ENCODE measurements around the gene DPP6. TPM values are rescaled to one million over a fixed set of nuclear protein-coding genes. Genes with fewer than 3 reads are reported as not detected.
"Not testable (repeated sequence)": the region's sequence is repeated elsewhere in the genome, so short reads cannot be mapped to it uniquely, and the experiment has no call there.

DPP6 gene
- total RNA-seq (2014; rRNA removed) (not detected in 2 replicates), Bru-seq, nascent RNA (percentile 0 among the genes with signal in this experiment), BruChase-seq, experiment 1, labeled RNA remaining after a 6-hour chase (percentile 1 among the genes with signal in this experiment), BruChase-seq, experiment 2, labeled RNA remaining after a 2-hour chase (percentile 2 among the genes with signal in this experiment)
- long read RNA-seq, result 0 reads

DNA sequence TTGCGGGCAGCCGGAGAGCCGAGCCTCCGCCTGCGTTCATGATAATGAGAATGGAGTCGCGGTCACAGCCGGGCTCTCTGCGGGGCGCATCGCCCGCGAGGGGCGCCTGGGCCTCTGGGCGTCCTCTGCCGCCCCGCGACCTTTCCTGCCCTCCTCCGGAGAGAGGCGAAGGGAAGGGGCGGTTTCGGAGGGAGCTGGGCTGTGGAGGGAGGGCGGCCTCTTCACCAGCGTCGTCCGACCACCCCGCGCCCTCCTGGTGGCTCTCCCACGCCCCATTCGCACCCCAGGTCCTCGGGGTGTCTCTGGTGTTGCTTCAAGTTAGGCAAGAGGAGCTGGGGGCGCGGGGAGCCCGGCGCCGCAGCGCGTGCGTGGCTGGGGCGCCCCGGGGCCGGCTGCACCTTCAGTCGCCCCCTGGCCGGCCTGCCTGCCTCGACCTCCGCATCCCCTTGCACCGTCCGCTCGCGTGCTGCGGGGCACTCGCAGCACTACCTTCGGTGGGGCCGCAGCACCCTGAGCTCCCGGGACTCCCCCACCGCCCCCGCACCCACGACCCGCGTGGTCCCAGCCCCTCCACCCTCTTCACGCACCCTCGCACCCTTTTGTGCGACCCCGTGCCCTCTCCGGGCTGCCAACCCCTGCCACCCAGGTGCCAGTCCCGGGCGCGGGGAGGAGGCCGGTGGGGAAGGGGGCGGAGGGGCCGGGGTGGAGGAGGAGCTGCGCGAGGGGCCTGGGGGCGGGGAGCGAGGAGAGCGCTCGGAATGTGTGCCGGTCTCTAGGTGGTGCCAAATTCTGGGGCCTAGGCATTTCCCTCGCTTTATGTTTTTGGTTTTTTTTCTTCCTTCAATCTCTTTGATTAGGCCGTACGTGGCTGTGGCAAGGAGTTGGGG, at the start of gene DPP6:
TSS of gene DPP6 (plus strand) at position 756 of the 887 bp plus-strand sequence.
- H3K9me2 ChIP-seq (replicated peaks; ENCODE audit: low read length); H3K4me2 ChIP-seq (ENCODE audit: low read length); intact Hi-C loops (cut with micrococcal nuclease); H3K79me2 ChIP-seq (ENCODE audit: low read length); BruUV-seq (replicated peaks); H3K9me3 ChIP-seq (ENCODE audit: low read length); H3F3A ChIP-seq (ENCODE audit: low read length, unreplicated experiment); ATAC-seq; CTCF ChIA-PET; H3K27ac ChIP-seq (ENCODE audit: low read length); POLR2A ChIA-PET (ENCODE audit: unreplicated experiment); H3K4me3 ChIP-seq (ENCODE audit: low read length); H3K27me3 ChIP-seq (ENCODE audit: low read length); H4K20me1 ChIP-seq (ENCODE audit: low read length); H3K9ac ChIP-seq (ENCODE audit: low read length); DNase-seq; H3K36me3 ChIP-seq (ENCODE audit: low read depth, low read length); H2AFZ ChIP-seq (ENCODE audit: low read length); H3K4me1 ChIP-seq (ENCODE audit: insufficient read depth, low read length): not testable (repeated sequence)

DNA sequence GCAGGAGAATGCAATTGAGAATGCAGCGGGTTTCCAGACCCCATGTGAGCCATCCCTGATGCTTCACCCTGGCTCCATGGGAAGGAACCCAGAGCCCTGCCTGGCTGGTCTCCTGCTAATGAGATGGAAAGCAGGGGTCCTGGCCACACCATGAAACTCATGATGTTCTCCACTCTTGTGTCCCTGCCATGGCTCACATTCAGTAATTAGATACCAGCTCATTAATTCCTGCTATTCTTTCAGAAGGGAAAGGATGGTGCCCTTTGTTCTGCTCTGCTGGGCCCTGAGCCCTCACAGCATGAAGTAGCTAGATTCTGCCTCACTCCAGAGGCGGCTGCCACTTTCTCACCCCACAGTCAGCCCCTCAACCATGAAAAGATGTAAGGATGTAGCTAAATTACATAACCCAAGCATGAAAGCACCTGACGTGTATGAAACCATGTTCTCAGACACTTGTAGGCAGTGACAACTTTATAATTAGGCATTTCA, 42.7 kb upstream of the DPP6 start:
- ATAC-seq; H3K9ac ChIP-seq (ENCODE audit: low read length); H3K9me3 ChIP-seq (ENCODE audit: low read length); H3K9me2 ChIP-seq (replicated peaks; ENCODE audit: low read length); H3K36me3 ChIP-seq (ENCODE audit: low read depth, low read length); H3K27me3 ChIP-seq (ENCODE audit: low read length); H2AFZ ChIP-seq (ENCODE audit: low read length); H3K4me1 ChIP-seq (ENCODE audit: insufficient read depth, low read length); H3K27ac ChIP-seq (ENCODE audit: low read length); BruUV-seq (replicated peaks); H4K20me1 ChIP-seq (ENCODE audit: low read length); intact Hi-C loops (cut with micrococcal nuclease); H3F3A ChIP-seq (ENCODE audit: low read length, unreplicated experiment); DNase-seq; POLR2A ChIA-PET (ENCODE audit: unreplicated experiment); H3K79me2 ChIP-seq (ENCODE audit: low read length); H3K4me3 ChIP-seq (ENCODE audit: low read length); CTCF ChIA-PET; H3K4me2 ChIP-seq (ENCODE audit: low read length): not testable (repeated sequence)

DNA sequence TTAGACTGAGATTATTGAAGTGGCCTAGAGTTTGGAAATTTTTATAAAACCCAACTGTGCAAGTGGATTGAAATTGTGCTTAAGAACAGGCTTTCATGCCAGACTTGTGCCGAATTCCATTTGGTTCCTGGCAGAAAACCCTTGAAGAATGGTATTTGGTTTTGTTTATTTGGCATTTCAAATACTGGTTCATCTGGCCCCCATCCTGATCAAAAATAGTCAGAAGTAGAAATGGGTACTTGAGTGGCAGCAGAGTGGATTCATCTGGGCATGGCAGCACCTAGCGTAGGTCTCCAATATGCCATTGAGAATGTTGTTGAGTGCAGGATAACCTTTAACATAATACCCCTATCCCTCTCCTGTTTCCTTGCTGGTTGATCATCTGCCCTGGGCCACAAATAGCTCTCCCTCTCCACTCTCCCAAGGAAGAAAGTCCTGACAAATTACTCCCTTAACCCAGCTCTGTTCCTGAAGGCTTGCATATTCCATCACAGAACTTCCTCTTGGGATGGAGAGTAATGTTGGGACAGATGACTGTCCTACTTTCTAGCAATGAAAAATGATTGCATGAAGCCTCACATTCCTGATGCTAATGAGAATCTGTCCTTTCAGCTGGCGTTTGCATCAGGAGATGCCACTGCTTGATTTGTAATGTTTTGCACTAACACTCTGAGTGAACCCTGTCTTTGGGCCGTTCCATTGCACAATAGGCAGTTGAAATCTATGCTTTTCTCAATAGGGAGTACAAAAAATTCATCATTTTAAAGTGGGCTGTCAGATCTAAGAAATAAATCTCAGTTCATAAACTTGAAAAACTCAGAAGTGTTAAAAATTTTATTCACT, 41.3 kb upstream of the DPP6 start:
- CTCF ChIA-PET; H3K36me3 ChIP-seq (ENCODE audit: low read depth, low read length); H3K9me2 ChIP-seq (replicated peaks; ENCODE audit: low read length); H3K4me2 ChIP-seq (ENCODE audit: low read length); POLR2A ChIA-PET (ENCODE audit: unreplicated experiment); H3K9me3 ChIP-seq (ENCODE audit: low read length); H3K4me1 ChIP-seq (ENCODE audit: insufficient read depth, low read length); ATAC-seq; H2AFZ ChIP-seq (ENCODE audit: low read length); H3K9ac ChIP-seq (ENCODE audit: low read length); intact Hi-C loops (cut with micrococcal nuclease); H3K27ac ChIP-seq (ENCODE audit: low read length); BruUV-seq (replicated peaks); H3F3A ChIP-seq (ENCODE audit: low read length, unreplicated experiment); H3K4me3 ChIP-seq (ENCODE audit: low read length); H4K20me1 ChIP-seq (ENCODE audit: low read length); H3K27me3 ChIP-seq (ENCODE audit: low read length); H3K79me2 ChIP-seq (ENCODE audit: low read length); DNase-seq: not testable (repeated sequence)

DNA sequence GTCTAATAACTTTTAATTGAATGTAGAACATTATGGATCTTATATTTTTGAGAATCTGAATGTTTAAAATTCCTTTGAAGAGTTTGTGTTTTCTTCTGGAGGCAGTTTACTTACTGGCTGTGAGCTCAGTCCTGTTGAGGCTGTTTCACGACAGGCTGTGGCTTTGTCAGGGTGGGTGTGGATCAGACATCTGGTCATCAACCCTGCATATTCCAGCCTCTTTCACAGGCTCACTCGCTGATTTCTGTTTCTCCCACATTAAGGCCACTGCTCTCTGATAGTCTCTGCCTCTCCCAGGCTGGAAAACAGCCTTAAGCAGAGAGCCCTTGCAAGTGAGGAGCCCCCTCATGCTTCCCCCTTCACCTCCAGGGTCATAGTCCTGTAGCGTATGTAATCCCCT, 39.4 kb upstream of the DPP6 start:
- H2AFZ ChIP-seq (ENCODE audit: low read length); POLR2A ChIA-PET (ENCODE audit: unreplicated experiment); H3K27me3 ChIP-seq (ENCODE audit: low read length); H3K36me3 ChIP-seq (ENCODE audit: low read depth, low read length); H3K4me3 ChIP-seq (ENCODE audit: low read length); H3K4me2 ChIP-seq (ENCODE audit: low read length); intact Hi-C loops (cut with micrococcal nuclease); DNase-seq; BruUV-seq (replicated peaks); H3K79me2 ChIP-seq (ENCODE audit: low read length); ATAC-seq; H4K20me1 ChIP-seq (ENCODE audit: low read length); CTCF ChIA-PET; H3K9ac ChIP-seq (ENCODE audit: low read length); H3K9me3 ChIP-seq (ENCODE audit: low read length); H3F3A ChIP-seq (ENCODE audit: low read length, unreplicated experiment); H3K4me1 ChIP-seq (ENCODE audit: insufficient read depth, low read length); H3K27ac ChIP-seq (ENCODE audit: low read length); H3K9me2 ChIP-seq (replicated peaks; ENCODE audit: low read length): not testable (repeated sequence)

DNA sequence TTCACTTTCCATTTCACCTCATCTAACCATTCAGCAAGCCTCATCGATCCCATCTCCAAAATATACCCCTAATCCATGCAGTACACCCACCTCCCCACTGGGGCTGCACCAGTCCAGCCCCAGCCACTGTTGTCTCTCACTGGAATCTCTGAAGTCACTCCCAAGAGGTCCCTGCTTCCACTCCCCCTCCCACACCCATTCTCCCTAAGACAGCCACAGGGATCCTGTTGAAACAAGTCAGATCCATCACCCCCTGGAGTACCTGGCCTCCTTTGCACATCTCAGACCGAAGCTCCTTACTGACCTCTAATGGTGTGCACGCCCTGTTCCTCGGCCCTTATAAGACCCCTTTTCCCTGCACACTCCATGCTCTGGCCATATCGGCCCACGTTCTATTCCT, 36.6 kb upstream of the DPP6 start:
- H3K79me2 ChIP-seq (ENCODE audit: low read length); H3F3A ChIP-seq (ENCODE audit: low read length, unreplicated experiment); H4K20me1 ChIP-seq (ENCODE audit: low read length); BruUV-seq (replicated peaks); H3K9me3 ChIP-seq (ENCODE audit: low read length); DNase-seq; H3K4me1 ChIP-seq (ENCODE audit: insufficient read depth, low read length); ATAC-seq; H3K4me2 ChIP-seq (ENCODE audit: low read length); intact Hi-C loops (cut with micrococcal nuclease); H2AFZ ChIP-seq (ENCODE audit: low read length); H3K36me3 ChIP-seq (ENCODE audit: low read depth, low read length); H3K27me3 ChIP-seq (ENCODE audit: low read length); H3K9ac ChIP-seq (ENCODE audit: low read length); CTCF ChIA-PET; H3K9me2 ChIP-seq (replicated peaks; ENCODE audit: low read length); H3K27ac ChIP-seq (ENCODE audit: low read length); POLR2A ChIA-PET (ENCODE audit: unreplicated experiment); H3K4me3 ChIP-seq (ENCODE audit: low read length): not testable (repeated sequence)

DNA sequence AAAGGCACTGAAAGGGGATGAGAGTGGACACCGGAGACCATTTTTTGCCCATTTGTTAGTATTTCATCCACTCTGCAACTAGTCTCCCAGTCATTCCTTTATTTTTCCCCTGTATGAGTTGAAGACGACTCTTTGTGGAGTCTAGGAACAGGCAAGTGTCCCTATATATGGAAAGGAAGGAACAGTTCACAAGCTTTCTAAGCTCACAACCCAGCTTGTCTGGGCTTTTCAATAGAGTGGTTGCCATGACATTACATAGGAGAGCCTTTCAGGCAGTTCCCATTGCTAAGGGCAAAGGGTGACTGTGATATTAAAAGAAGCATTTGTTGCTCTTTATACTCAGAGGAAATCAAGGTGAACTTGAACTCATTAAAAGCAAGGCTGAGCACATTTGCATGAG, 33.8 kb upstream of the DPP6 start:
- H3K9ac ChIP-seq (ENCODE audit: low read length); CTCF ChIA-PET; H3K36me3 ChIP-seq (ENCODE audit: low read depth, low read length); H3K4me3 ChIP-seq (ENCODE audit: low read length); intact Hi-C loops (cut with micrococcal nuclease); H3K4me2 ChIP-seq (ENCODE audit: low read length); BruUV-seq (replicated peaks); H3F3A ChIP-seq (ENCODE audit: low read length, unreplicated experiment); H3K4me1 ChIP-seq (ENCODE audit: insufficient read depth, low read length); H2AFZ ChIP-seq (ENCODE audit: low read length); H4K20me1 ChIP-seq (ENCODE audit: low read length); H3K9me3 ChIP-seq (ENCODE audit: low read length); POLR2A ChIA-PET (ENCODE audit: unreplicated experiment); H3K27ac ChIP-seq (ENCODE audit: low read length); H3K9me2 ChIP-seq (replicated peaks; ENCODE audit: low read length); ATAC-seq; H3K79me2 ChIP-seq (ENCODE audit: low read length); DNase-seq; H3K27me3 ChIP-seq (ENCODE audit: low read length): not testable (repeated sequence)
